ENCODE results near the gene CHD6.

CHD6 gene

DNA sequence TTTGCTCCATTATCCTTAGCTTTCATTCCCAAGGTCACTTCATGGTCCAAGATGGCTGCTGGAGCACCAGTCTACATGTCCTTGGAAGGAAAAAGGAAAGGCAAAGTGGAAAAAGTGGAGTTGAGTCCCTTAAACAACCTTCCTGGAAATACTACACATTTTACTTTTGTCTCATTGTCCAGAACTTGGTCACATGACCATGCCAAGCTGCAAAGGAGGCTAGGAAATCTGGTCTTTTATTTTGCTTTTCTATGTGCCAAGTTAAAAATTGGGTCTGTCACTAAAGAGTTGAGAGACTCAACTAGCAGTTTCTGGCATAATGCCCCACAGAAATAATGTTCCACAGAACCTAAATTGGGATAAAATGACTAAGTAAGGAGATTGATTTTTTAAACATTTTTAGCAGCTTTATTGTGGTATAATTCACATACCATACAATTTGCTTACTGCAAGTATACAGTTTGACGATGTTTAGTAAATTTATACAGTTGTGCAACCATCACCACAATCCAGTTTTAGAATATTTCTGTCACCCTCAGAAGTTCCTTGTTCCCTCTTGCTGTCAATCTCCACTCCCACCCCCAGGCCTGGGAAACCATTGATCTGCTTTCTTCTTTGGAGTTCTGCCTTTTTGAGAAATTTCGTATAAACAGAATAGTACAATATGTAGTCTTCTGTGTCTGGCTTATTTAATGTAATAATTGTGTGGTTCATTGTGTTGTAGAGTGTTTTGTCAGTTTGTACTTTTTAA is 5.6 kb upstream of the CHD6 start:
- Histone ChIP-seq H3K27me3 (ENCODE audit: control insufficient read depth, insufficient read depth, low read length) (no peaks in the 10 kb centered on the region), H3K4me3 (ENCODE audit: low read depth, low read length) (no peak overlapping the region), H3K9me3 (ENCODE audit: control insufficient read depth, low read length) (no peaks in the 10 kb centered on the region), H3K9ac (no peak overlapping the region), H3K79me2 (no peaks in the 10 kb centered on the region), H3K4me1 (peaks cover 5% of the 10 kb centered on the region), H3K4me2 (ENCODE audit: low read length) (no peak overlapping the region), H3K36me3 (ENCODE audit: control insufficient read depth, insufficient read depth, low read length) (no peaks in the 10 kb centered on the region), H3K27ac (no peak overlapping the region), H2AFZ (no peak overlapping the region)
- TF ChIP-seq, protein P1, sequence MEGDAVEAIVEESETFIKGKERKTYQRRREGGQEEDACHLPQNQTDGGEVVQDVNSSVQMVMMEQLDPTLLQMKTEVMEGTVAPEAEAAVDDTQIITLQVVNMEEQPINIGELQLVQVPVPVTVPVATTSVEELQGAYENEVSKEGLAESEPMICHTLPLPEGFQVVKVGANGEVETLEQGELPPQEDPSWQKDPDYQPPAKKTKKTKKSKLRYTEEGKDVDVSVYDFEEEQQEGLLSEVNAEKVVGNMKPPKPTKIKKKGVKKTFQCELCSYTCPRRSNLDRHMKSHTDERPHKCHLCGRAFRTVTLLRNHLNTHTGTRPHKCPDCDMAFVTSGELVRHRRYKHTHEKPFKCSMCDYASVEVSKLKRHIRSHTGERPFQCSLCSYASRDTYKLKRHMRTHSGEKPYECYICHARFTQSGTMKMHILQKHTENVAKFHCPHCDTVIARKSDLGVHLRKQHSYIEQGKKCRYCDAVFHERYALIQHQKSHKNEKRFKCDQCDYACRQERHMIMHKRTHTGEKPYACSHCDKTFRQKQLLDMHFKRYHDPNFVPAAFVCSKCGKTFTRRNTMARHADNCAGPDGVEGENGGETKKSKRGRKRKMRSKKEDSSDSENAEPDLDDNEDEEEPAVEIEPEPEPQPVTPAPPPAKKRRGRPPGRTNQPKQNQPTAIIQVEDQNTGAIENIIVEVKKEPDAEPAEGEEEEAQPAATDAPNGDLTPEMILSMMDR (IDR thresholded peaks at IDR 0.05), result no peak

DNA sequence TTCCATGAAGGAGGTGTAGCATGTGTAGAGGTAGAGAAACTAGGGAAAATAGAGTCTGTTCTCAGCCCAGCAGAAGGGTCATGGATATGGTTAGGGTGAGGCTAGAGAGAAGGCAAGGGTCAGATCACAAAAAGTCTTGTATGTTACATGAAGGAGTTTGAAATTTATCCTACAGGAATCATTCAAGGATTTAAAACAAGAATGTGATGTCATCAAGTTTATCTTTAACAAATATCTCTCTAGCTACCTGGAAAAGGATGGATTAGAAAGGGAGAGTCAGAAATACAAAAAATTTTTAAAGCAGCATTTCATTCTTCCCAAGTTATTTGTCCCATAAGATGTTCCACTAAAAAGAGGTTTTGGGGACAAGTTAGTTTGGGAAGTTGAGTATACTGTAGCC is 4.4 kb upstream of the CHD6 start:
- TF ChIP-seq, protein P1 (IDR thresholded peaks at IDR 0.05), result no peak
- Histone ChIP-seq H3K4me1 (peaks cover 5% of the 10 kb centered on the region), H3K36me3 (ENCODE audit: control insufficient read depth, insufficient read depth, low read length) (no peaks in the 10 kb centered on the region), H3K27ac (no peak overlapping the region), H3K9me3 (ENCODE audit: control insufficient read depth, low read length) (no peaks in the 10 kb centered on the region), H2AFZ (no peak overlapping the region), H3K27me3 (ENCODE audit: control insufficient read depth, insufficient read depth, low read length) (no peaks in the 10 kb centered on the region), H3K9ac (no peak overlapping the region), H3K4me2 (ENCODE audit: low read length) (no peak overlapping the region), H3K4me3 (ENCODE audit: low read depth, low read length) (no peak overlapping the region), H3K79me2 (peaks cover under 1% of the 10 kb centered on the region)

DNA sequence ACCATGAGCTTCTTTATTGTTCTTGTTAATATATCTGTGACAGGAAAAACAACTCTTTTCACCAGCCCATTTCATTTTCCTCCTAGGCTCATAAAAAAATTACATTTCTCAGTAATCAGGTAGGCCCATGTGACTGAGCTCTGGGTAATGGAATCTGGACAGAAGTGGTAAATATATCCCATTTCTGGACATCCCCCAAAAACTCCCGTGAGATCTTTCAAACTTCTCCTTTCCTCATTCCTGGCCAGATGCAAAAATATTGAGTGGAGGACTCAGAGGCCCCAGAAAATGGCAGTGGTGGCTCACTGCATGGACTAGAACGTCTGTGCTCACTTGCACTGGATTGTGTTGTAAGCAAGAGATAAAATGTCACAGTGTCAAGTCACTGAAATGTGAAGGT is 3.8 kb upstream of the CHD6 start:
- Histone ChIP-seq H3K79me2 (peaks cover 6% of the 10 kb centered on the region), H3K4me2 (ENCODE audit: low read length) (no peak overlapping the region), H3K9ac (no peak overlapping the region), H3K4me3 (ENCODE audit: low read depth, low read length) (no peak overlapping the region), H3K27me3 (ENCODE audit: control insufficient read depth, insufficient read depth, low read length) (no peaks in the 10 kb centered on the region), H3K27ac (no peak overlapping the region), H2AFZ (no peak overlapping the region), H3K9me3 (ENCODE audit: control insufficient read depth, low read length) (no peaks in the 10 kb centered on the region), H3K36me3 (ENCODE audit: control insufficient read depth, insufficient read depth, low read length) (no peaks in the 10 kb centered on the region), H3K4me1 (peaks cover 5% of the 10 kb centered on the region)
- TF ChIP-seq, protein P1 (IDR thresholded peaks at IDR 0.05), result no peak

DNA sequence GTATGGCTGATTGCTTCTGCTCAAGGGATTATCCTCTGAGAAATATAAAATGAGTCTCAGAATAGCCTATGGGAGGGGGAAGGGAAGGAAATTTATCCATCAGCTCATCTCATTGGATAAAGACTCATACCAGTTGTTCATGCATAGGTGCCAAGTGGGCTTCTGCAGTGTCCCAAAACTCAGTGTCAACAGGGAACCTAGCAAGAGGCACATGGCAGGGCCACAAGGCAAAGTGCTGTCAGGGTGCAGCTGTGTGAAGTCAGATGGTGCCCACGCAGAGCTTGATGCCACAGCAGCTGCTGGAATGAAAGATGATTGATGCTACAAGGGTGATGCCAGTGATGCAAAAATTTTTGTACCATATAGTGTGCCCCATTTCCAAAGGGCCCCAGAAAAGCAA is 3.2 kb upstream of the CHD6 start:
- Histone ChIP-seq H3K9me3 (ENCODE audit: control insufficient read depth, low read length) (no peaks in the 10 kb centered on the region), H2AFZ (no peak overlapping the region), H3K79me2 (peaks cover 6% of the 10 kb centered on the region), H3K27ac (no peak overlapping the region), H3K4me3 (ENCODE audit: low read depth, low read length) (no peak overlapping the region), H3K4me1 (peaks cover 10% of the 10 kb centered on the region), H3K9ac (no peak overlapping the region), H3K27me3 (ENCODE audit: control insufficient read depth, insufficient read depth, low read length) (no peaks in the 10 kb centered on the region), H3K4me2 (ENCODE audit: low read length) (no peak overlapping the region), H3K36me3 (ENCODE audit: control insufficient read depth, insufficient read depth, low read length) (no peaks in the 10 kb centered on the region)
- TF ChIP-seq, protein P1 (IDR thresholded peaks at IDR 0.05), result no peak

Data from parathyroid adenoma (tissue), 2 donors.